ENCODE measurements around the gene WDTC1. TPM values are rescaled to one million over a fixed set of nuclear protein-coding genes. Genes with fewer than 3 reads are reported as not detected.
A peak's percentile ranks its signal among the peaks of the same experiment; 100 is the strongest.

WDTC1 gene
- total RNA-seq, 1 experiment from 2014 or later = 26.6 TPM

GRCh38 chr1:27346991-27347624, 112.7 kb downstream of the WDTC1 start (continued):
- TF ChIP-seq ZBTB33 (IDR thresholded peaks at IDR 0.05; ENCODE audit: extremely low read depth, insufficient replicate concordance, low read length) (no peak), ATF3 (IDR thresholded peaks at IDR 0.05) (no peak), CTCF (IDR thresholded peaks at IDR 0.05 in 2 of 3, conservative IDR thresholded peaks at IDR 0.05 in 1 of 3; ENCODE audit: borderline replicate concordance in 1 of 3, insufficient read depth in 1 of 3, low read depth in 2 of 3, low read length in 2 of 3) (no peak), SRF (IDR thresholded peaks at IDR 0.05; ENCODE audit: low read depth) (no peak)

- ChIA-PET POLR2A (interaction anchor here (1.0 to 1.3 kb wide), 2 partner anchors 8 to 17 kb away, joined by 5 to 11 read pairs; partner anchors contain the start of gene MAP3K6), CTCF (interaction anchor here (1.1 to 1.5 kb wide), 3 partner anchors 8 to 17 kb away, joined by 3 to 7 read pairs (median 4); partner anchors contain the start of gene MAP3K6), RAD21 (ENCODE audit: low non-redundant PET in 1 of 2, low total read pairs in 2 of 2, uncharacterized antibody in 2 of 2, unreplicated experiment in 2 of 2) (no interaction called here)
- peak overlapping the region; percentile 77 for H3K27ac ChIP-seq (ENCODE audit: low read depth, low read length)
- peak overlapping the region; percentile 29 to 56 for H3K4me3 ChIP-seq (replicated peaks in 1 of 2; ENCODE audit: low read depth in 1 of 2, low read length in 2 of 2)
- DNase-seq (ENCODE audit: low read depth, low spot score) (peak; percentile 62), ATAC-seq (peak; percentile 86)
- H3K9ac ChIP-seq (ENCODE audit: low read length) = peak overlapping the region; percentile 67
- peaks cover 26 to 41% of the 10 kb centered on the region in 2 experiments for H3K4me1 ChIP-seq (ENCODE audit: control insufficient read depth in 1 of 2, insufficient read depth in 2 of 2, low read length in 2 of 2)
- H2AFZ ChIP-seq (ENCODE audit: low read depth, low read length, poor library complexity, severe bottlenecking) = no peak overlapping the region
- H4K20me1 ChIP-seq (ENCODE audit: insufficient read depth) = no peaks in the 10 kb centered on the region
- peak overlapping the region; percentile 96 for H3K4me2 ChIP-seq (ENCODE audit: low read length)
- 0 out of 2 replicates have a peak, but pooled peaks cover 3% of the 10 kb centered on the region for H3K79me2 ChIP-seq (ENCODE audit: insufficient read depth, low read length)
- H3K36me3 ChIP-seq (ENCODE audit: control insufficient read depth in 1 of 2, insufficient read depth in 2 of 2, low read length in 2 of 2) = no peaks in the 10 kb centered on the region
- H3K9me3 ChIP-seq (ENCODE audit: control insufficient read depth in 1 of 2, insufficient read depth in 1 of 2, low read depth in 1 of 2, low read length in 2 of 2) = no peaks in the 10 kb centered on the region
- intact Hi-C loops (cut with micrococcal nuclease) = loop anchor here (1.0 kb wide), 1 partner anchor 8 kb away; no protein-coding TSS in a partner anchor
- BruUV-seq (replicated peaks) = no TSS peak
- no peaks in the 10 kb centered on the region for H3K27me3 ChIP-seq (ENCODE audit: insufficient read depth, low read length)
- H3K9me2 ChIP-seq (ENCODE audit: insufficient read depth) = no peaks in the 10 kb centered on the region
- no peak for TF ChIP-seq EZH2 (IDR thresholded peaks at IDR 0.05)
- no peak for TF ChIP-seq ZBTB33 (IDR thresholded peaks at IDR 0.05; ENCODE audit: extremely low read depth, insufficient replicate concordance, low read length)
- no peak for TF ChIP-seq SP1 (IDR thresholded peaks at IDR 0.05; ENCODE audit: low read depth)
- no peak for TF ChIP-seq EGR1 (IDR thresholded peaks at IDR 0.05; ENCODE audit: low read depth)
- no peak for TF ChIP-seq FOSL1 (IDR thresholded peaks at IDR 0.05; ENCODE audit: low read depth)
- TF ChIP-seq YY1 (IDR thresholded peaks at IDR 0.05; ENCODE audit: extremely low read depth, insufficient replicate concordance, low read depth, low read length) = no peak
- TF ChIP-seq ELF1 (IDR thresholded peaks at IDR 0.05; ENCODE audit: borderline replicate concordance, low read depth) = no peak
- TF ChIP-seq RAD21 (IDR thresholded peaks at IDR 0.05; ENCODE audit: low read depth) = no peak
- no peak for TF ChIP-seq EZH2phosphoT487 (IDR thresholded peaks at IDR 0.05; ENCODE audit: borderline replicate concordance)
- peak; percentile 40; the same call in 1 of the 2 replicates for TF ChIP-seq POLR2AphosphoS5 (IDR thresholded peaks at IDR 0.05; ENCODE audit: low read depth, low read length)
- TF ChIP-seq CBX3 (IDR thresholded peaks at IDR 0.05; ENCODE audit: low read depth) = no peak
- TF ChIP-seq ZFX (IDR thresholded peaks at IDR 0.05) = peak; percentile 28; the same call in 1 of the 2 replicates
- no peak for TF ChIP-seq SRF (IDR thresholded peaks at IDR 0.05; ENCODE audit: low read depth)
These were observed 114.7 kb downstream of the WDTC1 start for GRCh38 chr1:27348861-27349783.

Measured in HCT116 (cell line).